Smooth muscle cell (in vitro differentiated cells): ENCODE data around the gene ANKRD33. TPM values are rescaled to one million over a fixed set of nuclear protein-coding genes. Genes with fewer than 3 reads are reported as not detected.
A peak's percentile ranks its signal among the peaks of the same experiment; 100 is the strongest.

Experiments used
- DNase-seq: peaks from one replicate; lab custom pipeline; 2025; ENCODE audit not compliant: unreplicated experiment; lab: John Stamatoyannopoulos, UW
- H2AFZ ChIP-seq: fragments of 200-600 bp; sonication (generic); 2 replicates; pipeline ENCODE4 v1.6.0; 2016; ENCODE audit warnings: antibody characterized with exemption, low read depth, mild to moderate bottlenecking
- H3F3A ChIP-seq: fragments of 200-600 bp; sonication (generic); 2 replicates; pipeline ENCODE4 v1.6.0; 2017; ENCODE audit warnings: antibody characterized with exemption, low read depth
- H3K27ac ChIP-seq: fragments of 200-600 bp; sonication (generic); 2 replicates; pipeline ENCODE4 v1.5.1; 2016; ENCODE audit warnings: low read depth, mild to moderate bottlenecking
- H3K27me3 ChIP-seq: fragments of 200-600 bp; sonication (generic); 2 replicates; pipeline ENCODE4 v1.6.1; 2016; ENCODE audit warnings: low read depth, mild to moderate bottlenecking
- H3K36me3 ChIP-seq: fragments of 200-600 bp; sonication (generic); 2 replicates; pipeline ENCODE4 v1.5.1; 2016; ENCODE audit warnings: low read depth
- H3K4me1 ChIP-seq: fragments of 200-600 bp; sonication (generic); 2 replicates; pipeline ENCODE4 v1.5.1; 2016; ENCODE audit warnings: low read depth
- H3K4me2 ChIP-seq: fragments of 200-600 bp; sonication (generic); 2 replicates; pipeline ENCODE4 v1.6.0; 2016; ENCODE audit warnings: mild to moderate bottlenecking
- H3K4me3 ChIP-seq: fragments of 200-600 bp; sonication (generic); 2 replicates; pipeline ENCODE4 v1.5.1; 2016; ENCODE audit warnings: mild to moderate bottlenecking
- H3K79me2 ChIP-seq: fragments of 200-600 bp; sonication (generic); 2 replicates; pipeline ENCODE4 v1.6.0; 2016; ENCODE audit warnings: low read depth, mild to moderate bottlenecking
- H3K9ac ChIP-seq: fragments of 200-600 bp; sonication (generic); 2 replicates; pipeline ENCODE4 v1.6.0; 2016; ENCODE audit warnings: low read depth
- H3K9me3 ChIP-seq: fragments of 200-600 bp; sonication (generic); replicated peaks from 2 replicates; pipeline ENCODE4 v1.5.1; 2016; ENCODE audit warnings: low read depth
- H4K20me1 ChIP-seq: fragments of 200-600 bp; sonication (generic); 2 replicates; pipeline ENCODE4 v1.6.0; 2016; ENCODE audit warnings: low read depth
- WGBS: methylation state at CpG from one replicate; pipeline ENCODE4 v1.1.7; 2016; ENCODE audit warnings: low lambda C conversion rate; 5-methylcytosine and 5-hydroxymethylcytosine counted together
- polyA plus RNA-seq: library from polyadenylated mRNA; unstranded; fragments of >200 nt; fragmentation: Nextera tagmentation; extraction: Ambion mirVana; gene quantifications from 2 replicates; pipeline ENCODE4 v1.2.1, GENCODE V29; 2016
- total RNA-seq: library from RNA; depleted of rRNA; stranded (reverse); fragments of >200 nt; gene quantifications from 2 replicates; pipeline ENCODE4 v1.2.3, GENCODE V29; 2014
- TF ChIP-seq, protein P1 (sequence below): fragments of 200-600 bp; sonication (generic); IDR thresholded peaks from 2 replicates; pipeline ENCODE4 v1.5.1; 2017; ENCODE audit warnings: borderline replicate concordance, mild to moderate bottlenecking, antibody characterized with exemption; ENCODE audit not compliant: insufficient read depth, poor library complexity, severe bottlenecking

The ANKRD33 gene
- total and polyA plus RNA-seq, 2 experiments from 2014 or later = 1.3 TPM; not detected in 1

DNA sequence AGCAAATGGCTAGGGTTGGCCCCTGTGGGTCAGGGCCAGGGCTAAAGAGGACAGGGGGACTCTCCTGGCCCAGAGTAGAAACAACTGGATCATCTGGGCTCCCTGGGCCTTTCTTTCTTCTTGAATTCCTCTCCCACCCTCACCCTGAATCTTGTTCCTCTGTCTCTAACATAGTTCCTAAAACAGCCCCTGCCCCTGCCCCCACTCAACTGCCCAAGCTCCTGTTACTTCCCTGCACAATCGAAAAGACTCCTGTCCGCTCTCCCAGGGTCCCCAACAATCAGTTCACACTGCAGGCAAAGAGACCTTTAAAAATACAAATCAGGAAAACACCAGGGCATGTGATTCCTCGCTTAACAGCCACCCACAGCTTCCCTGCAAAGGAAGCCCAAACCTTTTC is 18.0 kb upstream of the ANKRD33 start:
- Histone ChIP-seq H4K20me1 (no peaks in the 10 kb centered on the region), H3K36me3 (no peaks in the 10 kb centered on the region), H2AFZ (no peak overlapping the region), H3K79me2 (no peaks in the 10 kb centered on the region), H3K9ac (no peak overlapping the region), H3K4me2 (peak overlapping the region; percentile 95), H3K27me3 (no peaks in the 10 kb centered on the region), H3K9me3 (no peaks in the 10 kb centered on the region), H3K4me3 (no peak overlapping the region), H3K27ac (no peak overlapping the region), H3K4me1 (peaks cover 37% of the 10 kb centered on the region), H3F3A (peaks cover 15% of the 10 kb centered on the region)
- DNase-seq = no peak
- TF ChIP-seq, protein P1, sequence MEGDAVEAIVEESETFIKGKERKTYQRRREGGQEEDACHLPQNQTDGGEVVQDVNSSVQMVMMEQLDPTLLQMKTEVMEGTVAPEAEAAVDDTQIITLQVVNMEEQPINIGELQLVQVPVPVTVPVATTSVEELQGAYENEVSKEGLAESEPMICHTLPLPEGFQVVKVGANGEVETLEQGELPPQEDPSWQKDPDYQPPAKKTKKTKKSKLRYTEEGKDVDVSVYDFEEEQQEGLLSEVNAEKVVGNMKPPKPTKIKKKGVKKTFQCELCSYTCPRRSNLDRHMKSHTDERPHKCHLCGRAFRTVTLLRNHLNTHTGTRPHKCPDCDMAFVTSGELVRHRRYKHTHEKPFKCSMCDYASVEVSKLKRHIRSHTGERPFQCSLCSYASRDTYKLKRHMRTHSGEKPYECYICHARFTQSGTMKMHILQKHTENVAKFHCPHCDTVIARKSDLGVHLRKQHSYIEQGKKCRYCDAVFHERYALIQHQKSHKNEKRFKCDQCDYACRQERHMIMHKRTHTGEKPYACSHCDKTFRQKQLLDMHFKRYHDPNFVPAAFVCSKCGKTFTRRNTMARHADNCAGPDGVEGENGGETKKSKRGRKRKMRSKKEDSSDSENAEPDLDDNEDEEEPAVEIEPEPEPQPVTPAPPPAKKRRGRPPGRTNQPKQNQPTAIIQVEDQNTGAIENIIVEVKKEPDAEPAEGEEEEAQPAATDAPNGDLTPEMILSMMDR = no peak
- WGBS = 61% methylated on average over 3 of the region's 3 CpGs

DNA sequence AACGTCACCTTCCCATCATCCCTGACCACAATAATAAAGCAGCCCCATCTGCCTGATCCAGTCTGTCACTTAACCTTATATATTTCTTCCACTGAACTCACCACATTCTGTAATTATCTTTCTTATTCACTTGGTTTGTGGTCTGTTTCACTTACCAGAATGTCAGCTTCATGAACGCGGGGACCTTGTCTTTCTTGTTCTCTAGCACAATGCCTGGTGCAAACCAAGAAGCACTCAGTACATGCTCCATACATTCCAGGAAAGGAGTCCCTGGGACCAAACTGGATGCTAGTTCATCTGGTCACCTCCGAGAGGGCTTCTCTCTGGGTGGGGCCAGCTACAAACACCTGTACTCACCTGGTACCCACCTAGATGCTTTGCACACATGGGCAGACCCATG is 17.4 kb upstream of the ANKRD33 start:
- H3K27ac ChIP-seq = no peak overlapping the region
- no peak overlapping the region for H3K4me3 ChIP-seq
- no peaks in the 10 kb centered on the region for H3K9me3 ChIP-seq
- H3K4me1 ChIP-seq = peaks cover 32% of the 10 kb centered on the region
- H2AFZ ChIP-seq = no peak overlapping the region
- H3K27me3 ChIP-seq = no peaks in the 10 kb centered on the region
- no peak overlapping the region for H3K9ac ChIP-seq
- H3K79me2 ChIP-seq = no peaks in the 10 kb centered on the region
- H4K20me1 ChIP-seq = no peaks in the 10 kb centered on the region
- WGBS = 56% methylated on average over 4 of the region's 4 CpGs
- H3K36me3 ChIP-seq = no peaks in the 10 kb centered on the region
- no peak overlapping the region for H3K4me2 ChIP-seq
- H3F3A ChIP-seq = peaks cover 15% of the 10 kb centered on the region
- no peak for DNase-seq
- TF ChIP-seq, protein P1 = no peak

DNA sequence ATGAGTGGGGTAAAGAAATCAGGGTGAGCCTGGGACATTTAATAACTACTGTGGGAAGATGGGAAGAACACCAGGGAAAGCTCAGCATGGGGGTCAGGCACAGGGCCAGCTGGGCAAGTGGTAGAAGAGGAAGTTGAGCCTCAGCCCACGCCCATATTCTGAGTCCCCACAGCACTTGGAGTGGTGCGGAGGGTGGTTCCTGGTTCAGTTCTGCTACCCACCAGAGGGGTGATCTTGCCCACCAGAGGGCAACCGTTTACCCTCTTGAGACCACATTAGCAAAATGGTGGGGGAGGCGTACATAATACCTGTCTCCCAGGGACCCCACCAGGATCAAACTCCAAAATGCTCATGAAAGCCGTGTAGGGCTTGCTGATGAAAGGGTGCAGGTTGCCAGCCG is 16.8 kb upstream of the ANKRD33 start:
- no peak overlapping the region for H3K9ac ChIP-seq
- H3K27me3 ChIP-seq = no peaks in the 10 kb centered on the region
- no peak overlapping the region for H2AFZ ChIP-seq
- no peaks in the 10 kb centered on the region for H3K79me2 ChIP-seq
- peaks cover 26% of the 10 kb centered on the region for H3K4me1 ChIP-seq
- no peak overlapping the region for H3K27ac ChIP-seq
- peaks cover 12% of the 10 kb centered on the region for H3F3A ChIP-seq
- DNase-seq = no peak
- H3K4me2 ChIP-seq = no peak overlapping the region
- H3K36me3 ChIP-seq = no peaks in the 10 kb centered on the region
- H3K4me3 ChIP-seq = no peak overlapping the region
- WGBS = 93% methylated on average over 6 of the region's 6 CpGs
- TF ChIP-seq, protein P1 = no peak
- no peaks in the 10 kb centered on the region for H3K9me3 ChIP-seq
- H4K20me1 ChIP-seq = no peaks in the 10 kb centered on the region

DNA sequence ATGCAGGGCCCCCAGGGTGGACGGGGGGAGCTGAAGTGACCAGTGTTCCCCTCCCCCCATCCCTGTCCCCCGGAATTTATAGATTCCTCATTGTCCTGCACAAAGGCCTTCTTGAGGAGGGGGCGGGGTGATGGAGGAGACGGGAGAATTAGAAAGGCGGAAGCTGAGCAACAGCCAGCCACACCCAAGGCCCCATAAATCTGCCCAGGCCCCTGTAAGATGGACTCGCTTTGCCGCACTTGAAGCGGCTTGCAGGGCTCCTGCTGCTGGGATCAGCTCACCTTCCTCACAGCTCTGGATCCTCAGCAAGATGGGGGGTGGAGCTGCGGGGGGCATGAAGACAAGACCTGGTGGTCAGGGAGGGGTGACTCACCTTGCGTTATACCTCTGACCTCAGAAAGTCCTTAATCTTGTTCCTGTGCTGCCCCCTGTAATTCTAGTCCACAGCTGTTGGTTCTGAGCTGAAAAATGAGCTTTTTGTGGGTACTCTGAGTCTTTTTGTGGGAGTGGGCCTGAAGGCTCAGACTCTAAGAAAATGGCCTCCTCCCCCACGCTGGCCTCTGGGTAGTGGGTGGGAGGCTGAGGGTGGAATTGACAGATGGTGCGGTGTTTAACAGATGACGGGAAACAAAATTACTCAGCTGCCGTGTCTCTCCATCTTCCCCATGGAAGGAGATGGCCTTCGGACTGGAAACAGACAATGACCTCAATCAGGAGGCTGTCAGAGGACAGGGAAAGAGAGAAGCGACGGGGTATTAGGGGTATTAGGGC is 15.8 kb upstream of the ANKRD33 start:
- Histone ChIP-seq H2AFZ (no peak overlapping the region), H3K4me3 (no peak overlapping the region), H3K79me2 (no peaks in the 10 kb centered on the region), H3F3A (peaks cover 9% of the 10 kb centered on the region), H3K27ac (no peak overlapping the region), H3K4me2 (no peak overlapping the region), H3K36me3 (no peaks in the 10 kb centered on the region), H3K9me3 (no peaks in the 10 kb centered on the region), H4K20me1 (no peaks in the 10 kb centered on the region), H3K9ac (no peak overlapping the region), H3K27me3 (no peaks in the 10 kb centered on the region), H3K4me1 (peaks cover 21% of the 10 kb centered on the region)
- 76% methylated on average over 17 of the region's 17 CpGs for WGBS
- TF ChIP-seq, protein P1 = no peak
- DNase-seq = no peak
